K562 (cell line): ENCODE measurements around the gene EOLA1. TPM values are rescaled to one million over a fixed set of nuclear protein-coding genes. Genes with fewer than 3 reads are reported as not detected.

Source experiments
- ATAC-seq: fragments of 200-7000 bp; cut with Tn5 transposase; 3 replicates; pipeline ENCODE4 v1.9.1; 2020; ENCODE audit warnings: moderate library complexity
- BruUV-seq: library from RNA; stranded (reverse); fragments of 400-500 nt; replicated peaks from 2 replicates; lab custom pipeline; 2021; lab: Mats Ljungman, UMichigan
- CTCF ChIA-PET: fragments of 300-600 bp; formaldehyde crosslinking; extraction: SDS; loops from one replicate; lab custom pipeline; 2021; ENCODE audit warnings: low intra/inter-chr PET ratio; lab: Yijun Ruan, JAX
- POLR2A ChIA-PET: fragments of 300-600, 350-650 bp; sonication (Branson Sonifier 250); formaldehyde crosslinking; extraction: SDS; loops from one replicate; lab custom pipeline; 2021; ENCODE audit warnings: antibody characterized with exemption, inconsistent platforms; lab: Yijun Ruan, JAX
- DNase-seq, 4 experiments: peaks; one replicate each; pipeline versions ENCODE4 v3.0.0 to v3.0.0-alpha.2; 2011 to 2018; ENCODE audit warnings: low spot score in 3 of 4, mixed read lengths in 3 of 4; ENCODE audit errors: extremely low read depth in 1 of 4
- FAIRE-seq: peaks from 2 replicates; lab custom pipeline; 2011; peaks lifted over from hg19 to GRCh38; lab: Jason Lieb, UNC
- H2AFZ ChIP-seq: 2 replicates; pipeline ENCODE4 v1.6.0; 2011; ENCODE audit warnings: low read depth, low read length, control low read depth, inconsistent platforms
- H3K27ac ChIP-seq: fragments of 200-600 bp; 3 replicates; pipeline ENCODE4 v1.8.0; 2011; ENCODE audit warnings: low read depth, mild to moderate bottlenecking, control low read depth, inconsistent platforms, low read length, moderate library complexity, mixed read lengths; ENCODE audit errors: extremely low read depth
- H3K27me3 ChIP-seq, 2 experiments: fragments of 300-600 bp in 1 of 2; 2 replicates in 1 of 2; 3 replicates in 1 of 2; pipeline versions ENCODE4 v1.6.0 to v1.8.0; 2011; ENCODE audit warnings: inconsistent platforms in 2 of 2, low read length in 2 of 2, mild to moderate bottlenecking in 1 of 2, mixed read lengths in 1 of 2, moderate library complexity in 1 of 2; ENCODE audit not compliant: control insufficient read depth in 2 of 2, insufficient read depth in 2 of 2
- H3K36me3 ChIP-seq: fragments of 300-600 bp; 3 replicates; pipeline ENCODE4 v1.8.0; 2011; ENCODE audit warnings: mild to moderate bottlenecking, low read length, inconsistent platforms; ENCODE audit not compliant: control insufficient read depth, insufficient read depth
- H3K4me1 ChIP-seq, 2 experiments: fragments of 200-600 bp in 1 of 2; replicated peaks in 1 of 2; 2 replicates in 1 of 2; 3 replicates in 1 of 2; pipeline versions ENCODE4 v1.5.1 to v1.8.0; 2011; ENCODE audit warnings: inconsistent platforms in 2 of 2, low read length in 2 of 2, mild to moderate bottlenecking in 1 of 2, mixed read lengths in 1 of 2, moderate library complexity in 1 of 2; ENCODE audit not compliant: control insufficient read depth in 2 of 2, insufficient read depth in 2 of 2
- H3K4me2 ChIP-seq: 2 replicates; pipeline ENCODE4 v1.6.1; 2011; ENCODE audit warnings: low read length, control low read depth, inconsistent platforms, mixed read lengths; ENCODE audit not compliant: insufficient read depth
- H3K4me3 ChIP-seq: fragments of 200-600 bp; sonication (generic), shearing (Covaris generic); 2 replicates; pipeline ENCODE4 v1.5.1; 2016; ENCODE audit warnings: control low read depth, inconsistent platforms
- H3K79me2 ChIP-seq: fragments of 200-600 bp; 3 replicates; pipeline ENCODE4 v1.8.0; 2011; ENCODE audit warnings: low read length, inconsistent platforms; ENCODE audit not compliant: control insufficient read depth, insufficient read depth
- H3K9ac ChIP-seq, 2 experiments: 2 replicates each; pipeline versions ENCODE4 v1.6.0 to v1.6.1; 2011; ENCODE audit warnings: low read depth in 2 of 2, low read length in 2 of 2, control low read depth in 1 of 2, inconsistent platforms in 1 of 2, mild to moderate bottlenecking in 1 of 2, mixed read lengths in 1 of 2; ENCODE audit not compliant: insufficient read depth in 1 of 2
- H3K9me1 ChIP-seq: one replicate; pipeline ENCODE4 v1.6.0; 2011; ENCODE audit warnings: inconsistent platforms, mild to moderate bottlenecking, low read length, moderate library complexity; ENCODE audit not compliant: control insufficient read depth, insufficient read depth
- H3K9me3 ChIP-seq: replicated peaks from 2 replicates; pipeline ENCODE4 v1.5.1; 2011; ENCODE audit warnings: low read depth, low read length, inconsistent platforms; ENCODE audit not compliant: control insufficient read depth, insufficient read depth
- H4K20me1 ChIP-seq: replicated peaks from 2 replicates; pipeline ENCODE4 v1.6.1; 2011; ENCODE audit warnings: low read length, inconsistent platforms, mixed read lengths; ENCODE audit not compliant: control insufficient read depth, insufficient read depth
- ATF1 ChIP-seq, 2 experiments: fragments of 450-650 bp in 1 of 2; IDR thresholded peaks; 2 replicates each; pipeline ENCODE4 v1.6.1; 2016; ENCODE audit warnings: missing compliant biosample characterization in 1 of 2, missing genetic modification characterization in 1 of 2
- CBFA2T3 ChIP-seq: fragments of 450-650 bp; IDR thresholded peaks from 2 replicates; pipeline ENCODE4 v1.6.1; 2017
- CBX3 ChIP-seq, 2 experiments: IDR thresholded peaks; 1 replicate in 1 of 2; 2 replicates in 1 of 2; pipeline ENCODE4 v1.6.1; 2012; ENCODE audit warnings: inconsistent platforms in 2 of 2, low read length in 2 of 2, borderline replicate concordance in 1 of 2, control low read depth in 1 of 2
- CXXC5 ChIP-seq: fragments of 250-450 bp; sonication (Bioruptor Pico); IDR thresholded peaks from 2 replicates; pipeline ENCODE4 v1.8.0; 2022; ENCODE audit warnings: inconsistent platforms, mild to moderate bottlenecking, moderate library complexity
- ELK3 ChIP-seq: fragments of 450-650 bp; formaldehyde crosslinking; IDR thresholded peaks from 2 replicates; pipeline ENCODE4 v1.4.0; 2020; ENCODE audit warnings: mild to moderate bottlenecking
- EP300 ChIP-seq: IDR thresholded peaks from 2 replicates; pipeline ENCODE4 v1.6.1; 2012; ENCODE audit warnings: low read length, improper control_type of control experiment
- KDM5B ChIP-seq: fragments of 200-600 bp; sonication (generic); IDR thresholded peaks from 2 replicates; pipeline ENCODE4 v1.6.1; 2012; ENCODE audit warnings: low read depth, mild to moderate bottlenecking, moderate library complexity, low read length, control low read depth, inconsistent platforms; ENCODE audit not compliant: insufficient replicate concordance
- MAFK ChIP-seq: IDR thresholded peaks from 2 replicates; pipeline ENCODE4 v1.6.1; 2011; ENCODE audit warnings: low read length, improper control_type of control experiment
- NCOR1 ChIP-seq: fragments of 450-650 bp; IDR thresholded peaks from 2 replicates; pipeline ENCODE4 v1.6.1; 2016; ENCODE audit warnings: mild to moderate bottlenecking, moderate library complexity
- NEUROD1 ChIP-seq: fragments of 150-350 bp; IDR thresholded peaks from 2 replicates; pipeline ENCODE4 v1.6.1; 2014; ENCODE audit warnings: borderline replicate concordance, low read length, low read depth; ENCODE audit not compliant: partially characterized antibody
- PRDM10 ChIP-seq: fragments of 450-650 bp; IDR thresholded peaks from 2 replicates; pipeline ENCODE4 v1.6.1; 2018; ENCODE audit not compliant: partially characterized antibody
- RAD51 ChIP-seq: fragments of 450-650 bp; IDR thresholded peaks from 2 replicates; pipeline ENCODE4 v1.7.1; 2016; ENCODE audit warnings: low read depth, mild to moderate bottlenecking, borderline replicate concordance
- SFPQ ChIP-seq: fragments of 200-400 bp; formaldehyde crosslinking; IDR thresholded peaks from 2 replicates; pipeline ENCODE4 v1.6.1; 2017; ENCODE audit warnings: mild to moderate bottlenecking, low read depth, low read length, moderate library complexity
- SMAD4 ChIP-seq: fragments of 250-450 bp; sonication (Bioruptor Pico); conservative IDR thresholded peaks from 2 replicates; pipeline ENCODE4 v1.8.0; 2021; ENCODE audit warnings: inconsistent platforms, mild to moderate bottlenecking, moderate library complexity
- ZEB2 ChIP-seq: fragments of 450-650 bp; IDR thresholded peaks from 2 replicates; pipeline ENCODE4 v1.6.1; 2016
- ZNF354B ChIP-seq: fragments of 250-450 bp; sonication (Bioruptor Pico); IDR thresholded peaks from 2 replicates; pipeline ENCODE4 v1.4.0; 2020
- ZZZ3 ChIP-seq: fragments of 450-650 bp; IDR thresholded peaks from 2 replicates; pipeline ENCODE4 v1.6.1; 2016; ENCODE audit warnings: antibody characterized with exemption, mild to moderate bottlenecking, moderate library complexity
- WGBS: fragments of 100-300 bp; shearing (Covaris generic); methylation state at CpG from one replicate; pipeline ENCODE4 v1.1.6; 2016; ENCODE audit warnings: low coverage, mixed read lengths; ENCODE audit not compliant: insufficient coverage; ENCODE audit errors: missing lambda C conversion rate; 5-methylcytosine and 5-hydroxymethylcytosine counted together
- in situ Hi-C: fragments of 300-500 bp; cut with MboI; formaldehyde crosslinking; loops from 4 replicates; pipeline ENCODE4 v1.15.0; 2018; ENCODE audit warnings: inconsistent platforms, mixed read lengths
- intact Hi-C: fragments of 100-400 bp; cut with micrococcal nuclease; formaldehyde crosslinking; loops from 2 replicates; pipeline ENCODE4 v1.14.2; 2022
- polyA plus RNA-seq, 8 experiments: library from polyadenylated mRNA; depleted of rRNA in 4 of 8; stranded (reverse) in 5 of 8; unstranded in 3 of 8; fragments of >200 nt; fragmentation: Nextera tagmentation in 2 of 8; fragmentation: Illumina TruSeq in 1 of 8; extraction: Ambion mirVana in 2 of 8; extraction: Trizol in 1 of 8; gene quantifications; 2 replicates each; pipeline versions ENCODE4 v1.2.1 to v1.2.3, GENCODE V29; 2011 to 2014; ENCODE audit warnings: inconsistent platforms in 1 of 8, missing spikeins in 1 of 8
- total RNA-seq, 7 experiments: library from RNA; depleted of rRNA in 6 of 7; stranded (reverse); fragments of >200 nt in 6 of 7; fragmentation: Illumina TruSeq in 2 of 7; extraction: Trizol in 2 of 7; gene quantifications; 2 replicates each; pipeline versions ENCODE4 v1.2.1 to v1.2.3, GENCODE V29; 2011 to 2021; ENCODE audit warnings: low replicate concordance in 1 of 7

The EOLA1 gene
- total and polyA plus RNA-seq, 9 of the 15 experiments (the other 6 are each of a cell fraction or from before 2014, with no cell fraction given): 6.3 to 32.9 (median 18.2) TPM

GRCh38 chrX:149494844-149495565 is 45.8 kb upstream of the EOLA1 start:
- H3K9me3 ChIP-seq: no peaks in the 10 kb centered on the region
- FAIRE-seq: no peak
- no peak overlapping the region for H3K4me3 ChIP-seq
- ChIA-PET POLR2A (no interaction called here), CTCF (no interaction called here)
- no peak for DNase-seq
- H3K27me3 ChIP-seq: no peaks in the 10 kb centered on the region
- no peaks in the 10 kb centered on the region for H3K9me1 ChIP-seq
- in situ Hi-C loops: no loop called here
- intact Hi-C loops: no loop called here
- no peak for ATAC-seq
- no peaks in the 10 kb centered on the region; a peak in 2 of 5 replicates for H3K4me1 ChIP-seq
- peaks cover 11% of the 10 kb centered on the region; the same call in 2 of the 3 replicates for H3K36me3 ChIP-seq
- no TSS peak for BruUV-seq
- no peak overlapping the region for H3K27ac ChIP-seq
- no peaks in the 10 kb centered on the region; the same call in 1 of the 2 replicates for H4K20me1 ChIP-seq
- no peaks in the 10 kb centered on the region for H3K79me2 ChIP-seq
- no peak overlapping the region for H2AFZ ChIP-seq
- WGBS: 13% methylated on average over 3 of the region's 4 CpGs
- no peak overlapping the region for H3K9ac ChIP-seq
- no peak overlapping the region for H3K4me2 ChIP-seq
- TF ChIP-seq SMAD4 (CRISPR knock-in tag): no peak
- TF ChIP-seq ELK3: no peak
- TF ChIP-seq KDM5B: no peak
- no peak for TF ChIP-seq MAFK
- no peak for TF ChIP-seq ZNF354B
- no peak for TF ChIP-seq CBX3 (IDR thresholded peaks at IDR 0.05; ENCODE audit: borderline replicate concordance in 1 of 2, low read length in 2 of 2)
- no peak for TF ChIP-seq EP300
- no peak for TF ChIP-seq NCOR1
- TF ChIP-seq PRDM10: no peak
- no peak for TF ChIP-seq SFPQ
- no peak for TF ChIP-seq NEUROD1
- TF ChIP-seq RAD51: no peak
- TF ChIP-seq CXXC5 (CRISPR knock-in tag): no peak
- TF ChIP-seq ZEB2: no peak
- TF ChIP-seq ATF1 (CRISPR knock-in tag; IDR thresholded peaks at IDR 0.05): no peak
- TF ChIP-seq ATF1 (tag; IDR thresholded peaks at IDR 0.05): no peak
- no peak for TF ChIP-seq ZZZ3
- TF ChIP-seq CBFA2T3: no peak
